Choroid plexus epithelial cell (primary cell): ENCODE results near the gene CDC20.

Experiments
- DNase-seq: peaks from one replicate; pipeline ENCODE4 v3.0.0-alpha.2; 2010; ENCODE audit warnings: low read depth
- H3K4me3 ChIP-seq: 2 replicates; pipeline ENCODE4 v1.5.1; 2011; ENCODE audit warnings: low read depth, mild to moderate bottlenecking, control low read depth, low read length, moderate library complexity
- TF ChIP-seq, protein P1 (sequence below): conservative IDR thresholded peaks from 2 replicates; pipeline ENCODE4 v1.5.1; 2011; ENCODE audit warnings: low read depth, mild to moderate bottlenecking, control low read depth, inconsistent platforms, low read length, moderate library complexity

CDC20 gene

DNA sequence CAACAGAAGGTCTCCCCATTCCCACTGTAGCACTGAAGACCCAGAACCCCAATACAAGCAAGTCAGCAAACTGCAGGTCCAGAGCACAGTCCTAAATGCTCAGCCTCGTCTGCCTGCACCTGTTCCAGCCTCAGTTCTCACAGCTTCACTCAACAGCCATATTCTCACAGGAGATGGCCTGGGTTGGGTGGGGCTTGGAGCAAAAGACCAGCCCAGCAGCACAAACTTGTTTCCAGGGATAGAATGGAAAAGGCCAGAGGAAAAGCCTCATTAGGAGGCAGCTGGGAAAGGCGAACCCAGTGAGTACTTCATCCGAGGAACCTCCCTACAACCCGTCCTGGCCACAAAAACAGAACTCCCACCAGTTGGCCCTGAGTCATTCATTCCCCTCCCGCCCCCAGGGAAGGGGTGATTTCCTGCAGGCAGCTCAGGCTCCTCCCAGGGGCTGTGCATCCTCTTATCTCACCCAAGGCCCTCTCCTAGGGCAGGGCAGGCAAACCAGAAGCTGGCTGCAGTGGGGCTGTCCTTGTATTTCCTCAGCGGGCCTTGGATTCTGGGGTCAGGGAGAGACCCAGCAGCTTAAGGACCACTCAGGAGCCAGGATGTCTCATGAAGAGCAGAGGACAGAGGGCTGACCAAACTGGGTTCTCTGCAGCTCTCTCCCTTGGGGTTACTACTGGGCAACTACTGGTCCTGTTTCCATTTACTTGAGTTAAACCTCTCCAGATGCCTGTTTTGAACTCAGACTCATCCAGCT, 28.6 kb upstream of the CDC20 start:
- TF ChIP-seq, protein P1, sequence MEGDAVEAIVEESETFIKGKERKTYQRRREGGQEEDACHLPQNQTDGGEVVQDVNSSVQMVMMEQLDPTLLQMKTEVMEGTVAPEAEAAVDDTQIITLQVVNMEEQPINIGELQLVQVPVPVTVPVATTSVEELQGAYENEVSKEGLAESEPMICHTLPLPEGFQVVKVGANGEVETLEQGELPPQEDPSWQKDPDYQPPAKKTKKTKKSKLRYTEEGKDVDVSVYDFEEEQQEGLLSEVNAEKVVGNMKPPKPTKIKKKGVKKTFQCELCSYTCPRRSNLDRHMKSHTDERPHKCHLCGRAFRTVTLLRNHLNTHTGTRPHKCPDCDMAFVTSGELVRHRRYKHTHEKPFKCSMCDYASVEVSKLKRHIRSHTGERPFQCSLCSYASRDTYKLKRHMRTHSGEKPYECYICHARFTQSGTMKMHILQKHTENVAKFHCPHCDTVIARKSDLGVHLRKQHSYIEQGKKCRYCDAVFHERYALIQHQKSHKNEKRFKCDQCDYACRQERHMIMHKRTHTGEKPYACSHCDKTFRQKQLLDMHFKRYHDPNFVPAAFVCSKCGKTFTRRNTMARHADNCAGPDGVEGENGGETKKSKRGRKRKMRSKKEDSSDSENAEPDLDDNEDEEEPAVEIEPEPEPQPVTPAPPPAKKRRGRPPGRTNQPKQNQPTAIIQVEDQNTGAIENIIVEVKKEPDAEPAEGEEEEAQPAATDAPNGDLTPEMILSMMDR = no peak
- DNase-seq = peak; percentile 79
- H3K4me3 ChIP-seq = no peak overlapping the region

DNA sequence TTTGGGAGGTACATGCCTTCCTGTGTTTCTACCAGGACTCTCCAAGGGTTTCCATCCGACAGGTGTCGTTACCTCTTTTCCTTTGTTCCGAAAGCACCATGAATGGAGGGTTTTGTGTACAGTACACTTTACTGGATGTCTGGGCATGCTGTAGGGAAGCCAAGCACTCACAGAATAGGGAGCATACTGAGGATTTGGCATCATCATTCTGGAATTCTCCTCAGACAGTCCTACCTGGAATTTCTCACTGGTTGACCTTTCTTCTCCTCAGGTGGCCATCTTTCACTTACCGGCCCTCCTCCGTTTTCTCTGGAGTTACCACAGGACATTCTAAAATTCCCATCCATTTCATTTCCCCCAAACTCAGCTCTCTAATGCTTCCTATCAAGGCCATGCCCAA, 27.1 kb upstream of the CDC20 start:
- TF ChIP-seq, protein P1 = no peak
- no peak for DNase-seq
- H3K4me3 ChIP-seq = no peak overlapping the region

GRCh38 chr1:43334453-43335205, 24.2 kb upstream of the CDC20 start:
- DNase-seq = no peak
- H3K4me3 ChIP-seq = no peak overlapping the region
- TF ChIP-seq, protein P1 = no peak

DNA sequence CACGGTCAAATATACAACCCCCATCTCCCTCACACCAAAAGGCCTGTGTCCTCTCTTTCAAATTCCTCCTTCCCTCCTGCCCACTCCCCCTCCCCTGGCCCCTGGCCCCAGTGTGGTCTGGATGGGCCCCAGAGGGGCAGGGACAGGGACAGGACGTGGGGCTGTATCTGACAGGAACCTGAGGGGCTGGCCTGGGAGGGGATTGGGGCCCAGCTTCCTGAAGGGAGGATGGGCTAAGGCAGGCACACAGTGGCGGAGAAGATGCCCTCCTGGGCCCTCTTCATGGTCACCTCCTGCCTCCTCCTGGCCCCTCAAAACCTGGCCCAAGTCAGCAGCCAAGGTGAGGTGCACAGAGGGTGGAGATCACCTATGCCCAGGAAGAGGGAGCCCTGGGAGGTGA, 21.2 kb upstream of the CDC20 start, which contains the start of gene MPL:
TSS of gene MPL (plus strand) at position 231 of the 400 bp plus-strand sequence. CDS start at position 262, 31 bp downstream.
- TF ChIP-seq, protein P1 = no peak
- no peak for DNase-seq

DNA sequence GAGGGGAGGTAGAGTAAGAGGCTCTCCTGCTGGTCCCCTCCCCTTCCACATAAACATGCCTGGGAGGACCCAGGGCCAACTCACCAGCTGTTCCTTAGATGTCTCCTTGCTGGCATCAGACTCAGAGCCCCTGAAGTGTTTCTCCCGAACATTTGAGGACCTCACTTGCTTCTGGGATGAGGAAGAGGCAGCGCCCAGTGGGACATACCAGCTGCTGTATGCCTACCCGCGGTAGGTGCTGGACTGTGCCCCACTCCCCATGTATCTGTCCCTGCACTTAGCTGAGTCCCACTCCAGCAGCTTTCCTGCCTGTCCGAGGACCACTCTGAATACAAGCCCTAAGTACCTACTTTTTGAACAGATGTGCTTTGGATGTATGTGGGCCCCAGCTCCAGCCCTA, 20.8 kb upstream of the CDC20 start:
- TF ChIP-seq, protein P1 = no peak
- DNase-seq = no peak
- no peak overlapping the region for H3K4me3 ChIP-seq

More for the DNA sequence above, 21.2 kb upstream of the CDC20 start, which contains the start of gene MPL:
- H3K4me3 ChIP-seq = no peak within 1 kb of the TSS

GRCh38 chr1:43339584-43340232, 19.1 kb upstream of the CDC20 start:
- no peak overlapping the region for H3K4me3 ChIP-seq
- DNase-seq = no peak
- TF ChIP-seq, protein P1 = no peak
